Right atrium auricular region (tissue), 2 donors: ENCODE measurements around the gene STK32B. TPM values are rescaled to one million over a fixed set of nuclear protein-coding genes. Genes with fewer than 3 reads are reported as not detected.

Experiments
- DNase-seq: peaks from one replicate; pipeline ENCODE4 v3.0.0-alpha.2; 2019; ENCODE audit warnings: low spot score
- H3K27ac ChIP-seq, 2 donors: fragments of 200-600 bp; sonication (generic); 1 replicate in 1 of 2; 2 replicates in 1 of 2; pipeline ENCODE4 v1.5.1; 2016 to 2019
- H3K27me3 ChIP-seq, 2 donors: fragments of 200-600 bp; sonication (generic); one replicate each; pipeline versions ENCODE4 v1.5.1 to v1.6.0; 2017 to 2019
- H3K36me3 ChIP-seq: fragments of 200-600 bp; sonication (generic); one replicate; pipeline ENCODE4 v1.5.1; 2016
- H3K4me1 ChIP-seq, 2 donors: fragments of 200-600 bp; sonication (generic); one replicate each; pipeline versions ENCODE4 v1.5.1 to v1.6.0; 2017 to 2019
- H3K4me3 ChIP-seq, 2 donors: fragments of 200-600 bp; sonication (generic); 1 replicate in 1 of 2; 2 replicates in 1 of 2; pipeline ENCODE4 v1.5.1; 2017 to 2019; ENCODE audit warnings: mild to moderate bottlenecking in 1 of 2, moderate library complexity in 1 of 2
- H3K9me3 ChIP-seq, 2 donors: fragments of 200-600 bp; sonication (generic); one replicate each; pipeline ENCODE4 v1.5.1; 2019
- total RNA-seq, 2 donors: library from RNA; depleted of rRNA; stranded (reverse); fragments of >200 nt; gene quantifications; one replicate each; pipeline ENCODE4 v1.1.0, GENCODE V29; 2016
- TF ChIP-seq, protein P1 (sequence below), 2 donors: fragments of 200-600 bp; sonication (generic); IDR thresholded peaks; one replicate each; pipeline ENCODE4 v1.5.1; 2019; ENCODE audit warnings: antibody characterized with exemption in 2 of 2

The STK32B gene
- total RNA-seq, 2 donors from 2014 or later: 0.31 to 0.59 TPM

DNA sequence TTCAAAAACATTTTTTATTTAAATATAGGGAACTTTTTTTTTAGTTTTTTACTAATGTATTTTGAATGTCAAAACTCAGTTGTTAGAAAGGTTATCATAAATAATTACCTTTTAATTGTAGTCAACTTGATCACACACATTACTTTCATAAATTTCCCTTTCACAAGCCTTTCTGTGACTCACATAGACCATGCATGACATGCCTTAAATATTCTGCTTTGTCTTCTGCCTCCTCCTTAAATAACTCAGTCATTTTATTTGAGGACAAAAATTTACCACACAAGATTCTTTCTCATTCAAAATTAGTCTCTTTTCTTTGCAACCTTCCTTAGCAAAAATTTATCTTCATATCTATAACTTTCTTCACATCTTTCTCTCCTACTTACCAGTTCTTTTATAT lies 437.1 kb downstream of the STK32B start:
- peaks cover 0 to 55% of the 10 kb centered on the region in 2 donors for H3K9me3 ChIP-seq
- no peaks in the 10 kb centered on the region for H3K27me3 ChIP-seq
- no peak overlapping the region for H3K27ac ChIP-seq
- DNase-seq: no peak
- TF ChIP-seq, protein P1, sequence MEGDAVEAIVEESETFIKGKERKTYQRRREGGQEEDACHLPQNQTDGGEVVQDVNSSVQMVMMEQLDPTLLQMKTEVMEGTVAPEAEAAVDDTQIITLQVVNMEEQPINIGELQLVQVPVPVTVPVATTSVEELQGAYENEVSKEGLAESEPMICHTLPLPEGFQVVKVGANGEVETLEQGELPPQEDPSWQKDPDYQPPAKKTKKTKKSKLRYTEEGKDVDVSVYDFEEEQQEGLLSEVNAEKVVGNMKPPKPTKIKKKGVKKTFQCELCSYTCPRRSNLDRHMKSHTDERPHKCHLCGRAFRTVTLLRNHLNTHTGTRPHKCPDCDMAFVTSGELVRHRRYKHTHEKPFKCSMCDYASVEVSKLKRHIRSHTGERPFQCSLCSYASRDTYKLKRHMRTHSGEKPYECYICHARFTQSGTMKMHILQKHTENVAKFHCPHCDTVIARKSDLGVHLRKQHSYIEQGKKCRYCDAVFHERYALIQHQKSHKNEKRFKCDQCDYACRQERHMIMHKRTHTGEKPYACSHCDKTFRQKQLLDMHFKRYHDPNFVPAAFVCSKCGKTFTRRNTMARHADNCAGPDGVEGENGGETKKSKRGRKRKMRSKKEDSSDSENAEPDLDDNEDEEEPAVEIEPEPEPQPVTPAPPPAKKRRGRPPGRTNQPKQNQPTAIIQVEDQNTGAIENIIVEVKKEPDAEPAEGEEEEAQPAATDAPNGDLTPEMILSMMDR (IDR thresholded peaks at IDR 0.05): no peak
- no peak overlapping the region for H3K4me3 ChIP-seq
- no peaks in the 10 kb centered on the region for H3K36me3 ChIP-seq
- H3K4me1 ChIP-seq: no peaks in the 10 kb centered on the region

DNA sequence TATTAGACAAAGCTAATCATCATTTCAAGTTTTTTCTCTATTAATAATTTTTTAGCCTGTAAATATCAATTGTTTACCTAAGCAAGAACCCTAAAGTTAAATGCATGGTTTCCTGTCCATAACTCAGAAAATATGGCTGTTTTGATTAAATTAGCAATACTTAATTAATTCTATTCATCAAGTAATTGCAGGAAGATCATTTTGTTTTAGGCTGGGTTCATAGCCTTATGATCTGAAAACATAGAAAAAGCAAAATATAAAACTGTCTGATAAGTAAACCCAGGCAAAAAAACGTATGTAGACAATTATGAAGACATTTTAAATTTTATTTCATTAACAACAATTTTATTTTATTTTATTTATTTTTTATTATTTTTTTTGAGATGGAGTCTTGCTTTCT lies 438.0 kb downstream of the STK32B start:
- no peaks in the 10 kb centered on the region for H3K36me3 ChIP-seq
- H3K9me3 ChIP-seq: peaks cover 0 to 55% of the 10 kb centered on the region in 2 donors
- H3K27ac ChIP-seq: no peak overlapping the region
- DNase-seq: no peak
- H3K27me3 ChIP-seq: no peaks in the 10 kb centered on the region
- H3K4me1 ChIP-seq: no peaks in the 10 kb centered on the region
- no peak overlapping the region for H3K4me3 ChIP-seq
- TF ChIP-seq, protein P1 (IDR thresholded peaks at IDR 0.05): no peak

DNA sequence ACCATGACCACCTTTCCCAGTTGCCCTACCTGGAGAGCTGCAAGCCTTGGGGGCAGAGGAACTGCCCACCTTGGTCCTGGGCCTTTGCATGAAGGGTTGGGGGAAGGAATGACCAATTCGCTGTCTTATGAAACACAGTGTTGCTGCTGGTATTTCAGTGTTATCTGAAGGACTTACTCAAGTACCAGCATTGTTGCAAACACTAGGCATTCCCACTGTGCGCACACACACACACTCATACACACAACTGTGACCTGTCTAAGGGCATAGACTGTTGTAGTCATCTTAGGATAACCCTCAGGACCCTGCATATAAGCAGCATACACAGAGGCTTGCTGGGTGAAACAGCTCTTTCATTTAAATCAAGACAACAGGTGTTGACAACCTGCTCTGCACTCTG lies 446.2 kb downstream of the STK32B start:
- Histone ChIP-seq H3K9me3 (no peaks in the 10 kb centered on the region), H3K27me3 (no peaks in the 10 kb centered on the region), H3K27ac (no peak overlapping the region), H3K4me1 (no peaks in the 10 kb centered on the region), H3K36me3 (no peaks in the 10 kb centered on the region), H3K4me3 (no peak overlapping the region)
- TF ChIP-seq, protein P1 (IDR thresholded peaks at IDR 0.05): no peak
- DNase-seq: no peak

DNA sequence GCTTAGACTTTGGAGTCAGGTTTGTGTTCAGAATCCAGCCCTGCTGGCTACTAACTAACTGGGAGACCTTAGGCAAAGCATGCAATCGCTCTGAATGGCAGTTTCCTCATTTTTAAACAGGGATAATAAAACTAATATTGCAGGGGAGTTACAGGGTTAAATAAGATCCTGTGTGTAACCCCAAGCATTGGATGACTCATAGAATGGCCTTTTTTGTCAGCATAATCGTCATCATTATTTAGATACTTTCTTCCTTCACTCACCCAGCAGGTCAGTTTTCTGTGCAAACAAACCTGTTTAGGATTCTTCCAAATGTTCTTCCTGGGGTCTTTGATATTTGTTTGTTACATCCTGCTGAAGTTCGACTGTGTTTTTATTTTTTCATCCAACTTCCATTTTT lies 448.9 kb downstream of the STK32B start:
- H3K27ac ChIP-seq: no peak overlapping the region
- no peaks in the 10 kb centered on the region for H3K9me3 ChIP-seq
- H3K36me3 ChIP-seq: no peaks in the 10 kb centered on the region
- H3K4me1 ChIP-seq: no peaks in the 10 kb centered on the region
- H3K4me3 ChIP-seq: no peak overlapping the region
- TF ChIP-seq, protein P1 (IDR thresholded peaks at IDR 0.05): no peak
- no peaks in the 10 kb centered on the region for H3K27me3 ChIP-seq
- no peak for DNase-seq

DNA sequence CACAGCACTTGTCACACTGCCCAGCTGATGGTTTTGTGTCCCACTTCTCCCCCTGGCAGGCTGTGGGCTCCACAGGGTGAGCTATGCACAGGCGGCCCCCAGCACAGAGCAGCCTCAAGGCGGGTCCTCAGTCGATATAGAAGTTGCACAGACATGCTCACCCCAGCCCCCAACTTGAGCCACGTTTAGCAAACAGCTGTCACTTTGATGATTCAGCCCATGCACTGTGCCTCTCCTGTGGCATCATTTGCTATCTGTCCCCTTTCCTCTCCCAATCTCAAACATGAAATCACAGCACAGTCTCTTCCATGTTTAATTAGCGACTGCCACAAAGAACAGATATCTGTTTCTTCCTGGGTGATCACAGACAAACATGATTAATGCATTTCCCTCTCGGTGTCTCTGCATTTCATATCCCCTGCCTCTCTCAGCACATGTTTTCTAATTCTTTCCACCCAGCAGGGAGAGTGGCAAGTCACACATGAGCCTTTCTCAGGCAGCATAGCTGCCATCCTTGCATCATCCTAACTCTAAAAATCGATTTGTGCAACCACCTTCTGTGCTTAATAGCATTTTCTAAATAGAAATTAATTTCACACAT lies 452.2 kb downstream of the STK32B start:
- no peak overlapping the region for H3K27ac ChIP-seq
- H3K4me3 ChIP-seq: no peak overlapping the region
- no peaks in the 10 kb centered on the region for H3K27me3 ChIP-seq
- TF ChIP-seq, protein P1 (IDR thresholded peaks at IDR 0.05): no peak
- DNase-seq: no peak
- no peaks in the 10 kb centered on the region for H3K9me3 ChIP-seq
- H3K4me1 ChIP-seq: no peaks in the 10 kb centered on the region
- H3K36me3 ChIP-seq: no peaks in the 10 kb centered on the region

DNA sequence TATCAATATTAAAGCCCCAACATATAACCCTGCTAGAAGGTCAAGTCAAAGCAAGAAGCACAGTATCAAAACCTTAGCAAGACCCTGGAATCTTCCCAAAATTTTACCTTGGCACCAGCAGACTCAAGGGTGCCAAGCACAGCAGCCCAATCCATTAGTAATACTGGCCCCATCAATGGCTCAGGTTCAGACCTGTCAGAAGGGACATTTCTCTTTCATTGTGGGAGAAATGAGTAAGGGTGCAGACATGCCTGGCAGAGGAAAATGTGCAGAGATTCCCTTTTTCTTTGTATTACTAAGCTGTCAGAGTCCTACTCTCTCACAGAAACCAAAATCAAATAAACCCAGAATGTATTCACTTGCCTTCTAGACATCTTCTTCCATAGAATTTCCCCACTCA lies 453.2 kb downstream of the STK32B start:
- TF ChIP-seq, protein P1 (IDR thresholded peaks at IDR 0.05): no peak
- no peak for DNase-seq
- Histone ChIP-seq H3K36me3 (no peaks in the 10 kb centered on the region), H3K27ac (no peak overlapping the region), H3K4me1 (no peaks in the 10 kb centered on the region), H3K9me3 (no peaks in the 10 kb centered on the region), H3K27me3 (no peaks in the 10 kb centered on the region), H3K4me3 (no peak overlapping the region)
